ENCODE data around the gene ZNF189. TPM values are rescaled to one million over a fixed set of nuclear protein-coding genes. Genes with fewer than 3 reads are reported as not detected.

Gene ZNF189
- total RNA-seq, 3 donors from 2014 or later, result 20.2 to 32.1 (median 23.9) TPM

GRCh38 chr9:101417977-101418376, 19.3 kb downstream of the ZNF189 start:
- Histone ChIP-seq H3K27me3 (no peaks in the 10 kb centered on the region), H3K27ac (no peak overlapping the region), H3K4me3 (no peak overlapping the region), H3K4me1 (no peaks in the 10 kb centered on the region), H3K36me3 (no peaks in the 10 kb centered on the region), H3K9me3 (peaks cover 21 to 78% of the 10 kb centered on the region in 2 donors)
- no peak for DNase-seq (ENCODE audit: low spot score in 2 of 2)
- no peak for TF ChIP-seq CTCF (IDR thresholded peaks at IDR 0.05)
- no peak for TF ChIP-seq POLR2A (IDR thresholded peaks at IDR 0.05)
- no peak for TF ChIP-seq POLR2AphosphoS5 (IDR thresholded peaks at IDR 0.05)
- intact Hi-C loops (cut with DNase I; ENCODE audit: low total_unique reads), result no loop called here

GRCh38 chr9:101418518-101419430, 20.1 kb downstream of the ZNF189 start:
- peaks cover 17 to 70% of the 10 kb centered on the region in 2 donors for H3K9me3 ChIP-seq
- H3K27ac ChIP-seq, result no peak overlapping the region

GRCh38 chr9:101419863-101420262, 21.2 kb downstream of the ZNF189 start:
- Histone ChIP-seq H3K4me3 (no peak overlapping the region), H3K9me3 (peaks cover 16 to 59% of the 10 kb centered on the region in 2 donors)
- intact Hi-C loops (cut with DNase I; ENCODE audit: low total_unique reads), result loop anchor here (5.0 kb wide), 1 partner anchor 943 kb away; no protein-coding TSS in a partner anchor

More at GRCh38 chr9:101418518-101419430, 20.1 kb downstream of the ZNF189 start:
- Histone ChIP-seq H3K4me3 (no peak overlapping the region), H3K27me3 (no peaks in the 10 kb centered on the region), H3K4me1 (no peaks in the 10 kb centered on the region), H3K36me3 (no peaks in the 10 kb centered on the region)
- DNase-seq (ENCODE audit: low spot score in 2 of 2), result no peak
- intact Hi-C loops (cut with DNase I; ENCODE audit: low total_unique reads), result no loop called here
- TF ChIP-seq POLR2A (IDR thresholded peaks at IDR 0.05) (no peak), CTCF (IDR thresholded peaks at IDR 0.05) (no peak), POLR2AphosphoS5 (IDR thresholded peaks at IDR 0.05) (no peak)

GRCh38 chr9:101421653-101422065, 23.0 kb downstream of the ZNF189 start:
- Histone ChIP-seq H3K36me3 (no peaks in the 10 kb centered on the region), H3K4me1 (no peaks in the 10 kb centered on the region), H3K9me3 (peaks cover 16 to 45% of the 10 kb centered on the region in 2 donors), H3K27me3 (no peaks in the 10 kb centered on the region), H3K27ac (no peak overlapping the region), H3K4me3 (no peak overlapping the region)
- intact Hi-C loops (cut with DNase I; ENCODE audit: low total_unique reads), result loop anchor here (5.0 kb wide), 1 partner anchor 944 kb away; no protein-coding TSS in a partner anchor
- no peak for DNase-seq (ENCODE audit: low spot score in 2 of 2)
- TF ChIP-seq POLR2AphosphoS5 (IDR thresholded peaks at IDR 0.05), result no peak
- TF ChIP-seq CTCF (IDR thresholded peaks at IDR 0.05), result no peak
- no peak for TF ChIP-seq POLR2A (IDR thresholded peaks at IDR 0.05)

More at GRCh38 chr9:101419863-101420262, 21.2 kb downstream of the ZNF189 start:
- H3K36me3 ChIP-seq, result no peaks in the 10 kb centered on the region
- H3K4me1 ChIP-seq, result no peaks in the 10 kb centered on the region
- H3K27ac ChIP-seq, result no peak overlapping the region
- TF ChIP-seq CTCF (IDR thresholded peaks at IDR 0.05) (no peak), POLR2A (IDR thresholded peaks at IDR 0.05) (no peak), POLR2AphosphoS5 (IDR thresholded peaks at IDR 0.05) (no peak)
- DNase-seq (ENCODE audit: low spot score in 2 of 2), result no peak
- no peaks in the 10 kb centered on the region for H3K27me3 ChIP-seq

- DNase-seq (ENCODE audit: low spot score in 2 of 2), result no peak
- H3K4me3 ChIP-seq, result no peak overlapping the region
- H3K9me3 ChIP-seq, result peaks cover 0 to 6% of the 10 kb centered on the region in 2 donors
- no peaks in the 10 kb centered on the region for H3K4me1 ChIP-seq
- H3K27me3 ChIP-seq, result no peaks in the 10 kb centered on the region
- H3K27ac ChIP-seq, result no peak overlapping the region
- H3K36me3 ChIP-seq, result no peaks in the 10 kb centered on the region
- intact Hi-C loops (cut with DNase I; ENCODE audit: low total_unique reads), result no loop called here
- no peak for TF ChIP-seq CTCF (IDR thresholded peaks at IDR 0.05)
- TF ChIP-seq POLR2AphosphoS5 (IDR thresholded peaks at IDR 0.05), result no peak
- TF ChIP-seq POLR2A (IDR thresholded peaks at IDR 0.05), result no peak
These were observed 28.7 kb downstream of the ZNF189 start for GRCh38 chr9:101427358-101427757.

All from breast epithelium (tissue), 4 donors.